ENCODE data around the gene DOCK9.

The DOCK9 gene

DNA sequence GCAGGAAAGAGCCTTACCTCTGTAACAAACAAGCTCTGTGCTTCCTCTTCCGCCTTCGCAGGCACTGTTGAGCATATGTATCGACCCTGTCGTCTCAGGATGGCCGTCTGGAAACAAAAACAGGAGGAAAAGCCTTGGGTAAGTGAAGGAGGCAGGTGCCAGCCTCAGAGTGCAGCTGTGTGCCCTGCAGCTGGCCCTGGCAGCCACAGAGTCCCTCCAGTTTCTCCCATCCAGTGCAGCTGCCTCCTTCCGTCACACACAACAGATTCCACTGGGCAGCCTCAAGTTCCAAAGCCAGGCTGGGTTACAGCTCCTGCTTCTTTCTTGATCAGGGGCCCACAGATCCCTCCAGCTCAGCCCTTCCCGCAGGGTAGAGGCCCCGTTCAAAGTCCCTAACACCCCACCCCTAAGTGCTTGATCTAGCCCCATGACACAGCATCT is 47.7 kb downstream of the DOCK9 start:
- Histone ChIP-seq H3K4me3 (ENCODE audit: low read depth, low read length) (no peak overlapping the region), H3K36me3 (no peaks in the 10 kb centered on the region), H3K27me3 (ENCODE audit: insufficient read depth, low read depth, severe bottlenecking) (no peaks in the 10 kb centered on the region), H3K9me3 (ENCODE audit: severe bottlenecking) (peaks cover 8% of the 10 kb centered on the region), H3K27ac (no peak overlapping the region)
- TF ChIP-seq, protein P1, sequence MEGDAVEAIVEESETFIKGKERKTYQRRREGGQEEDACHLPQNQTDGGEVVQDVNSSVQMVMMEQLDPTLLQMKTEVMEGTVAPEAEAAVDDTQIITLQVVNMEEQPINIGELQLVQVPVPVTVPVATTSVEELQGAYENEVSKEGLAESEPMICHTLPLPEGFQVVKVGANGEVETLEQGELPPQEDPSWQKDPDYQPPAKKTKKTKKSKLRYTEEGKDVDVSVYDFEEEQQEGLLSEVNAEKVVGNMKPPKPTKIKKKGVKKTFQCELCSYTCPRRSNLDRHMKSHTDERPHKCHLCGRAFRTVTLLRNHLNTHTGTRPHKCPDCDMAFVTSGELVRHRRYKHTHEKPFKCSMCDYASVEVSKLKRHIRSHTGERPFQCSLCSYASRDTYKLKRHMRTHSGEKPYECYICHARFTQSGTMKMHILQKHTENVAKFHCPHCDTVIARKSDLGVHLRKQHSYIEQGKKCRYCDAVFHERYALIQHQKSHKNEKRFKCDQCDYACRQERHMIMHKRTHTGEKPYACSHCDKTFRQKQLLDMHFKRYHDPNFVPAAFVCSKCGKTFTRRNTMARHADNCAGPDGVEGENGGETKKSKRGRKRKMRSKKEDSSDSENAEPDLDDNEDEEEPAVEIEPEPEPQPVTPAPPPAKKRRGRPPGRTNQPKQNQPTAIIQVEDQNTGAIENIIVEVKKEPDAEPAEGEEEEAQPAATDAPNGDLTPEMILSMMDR (IDR thresholded peaks at IDR 0.05; ENCODE audit: low read depth, low read length): no peak
- no peak for DNase-seq

DNA sequence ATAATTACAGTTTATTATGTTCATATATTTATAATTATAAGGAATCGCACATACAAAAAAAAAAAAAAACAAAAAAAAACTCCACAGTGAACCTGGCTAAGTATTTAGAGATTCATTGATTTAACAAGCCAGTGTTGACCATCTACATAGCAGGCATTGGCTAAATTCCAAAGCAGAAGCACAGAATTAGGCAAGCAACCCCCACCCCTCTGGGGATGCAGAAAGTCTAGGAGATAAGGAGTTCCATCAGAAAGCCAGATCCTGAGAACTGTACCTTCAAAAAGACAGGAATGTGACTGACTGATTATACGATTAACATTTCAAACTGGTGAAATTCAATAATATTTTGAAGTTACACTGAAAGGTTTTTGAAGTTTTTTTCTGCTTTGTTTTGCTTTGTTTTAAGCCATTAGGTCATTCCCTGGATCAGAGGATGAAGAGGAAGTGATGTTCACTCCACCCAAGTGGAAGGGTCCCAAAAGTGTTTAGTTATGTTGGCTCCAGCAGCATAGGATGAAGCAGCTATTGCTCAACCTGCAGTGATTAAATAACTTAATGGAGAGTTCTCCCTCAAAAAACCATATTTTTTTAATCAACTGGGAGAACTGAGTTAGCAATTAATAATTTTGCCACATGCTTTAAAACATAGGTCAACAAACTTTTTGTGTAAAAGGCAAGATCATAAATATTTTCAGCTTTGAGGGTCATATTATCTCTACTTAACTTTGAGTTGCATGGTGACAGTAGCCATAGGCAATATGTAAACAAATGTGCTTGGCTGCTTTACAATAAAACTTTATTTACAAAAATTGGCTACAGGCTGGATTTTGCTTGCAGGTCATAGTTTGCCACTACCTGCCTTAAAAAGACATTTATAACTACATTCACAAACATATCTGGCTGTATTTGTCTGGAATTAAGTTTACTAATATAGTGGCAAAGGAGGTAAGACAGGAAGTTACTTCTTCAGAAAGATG is 49.6 kb downstream of the DOCK9 start:
- no peak overlapping the region for H3K4me3 ChIP-seq (ENCODE audit: low read depth, low read length)
- no peaks in the 10 kb centered on the region for H3K36me3 ChIP-seq
- H3K27ac ChIP-seq: no peak overlapping the region
- H3K27me3 ChIP-seq (ENCODE audit: insufficient read depth, low read depth, severe bottlenecking): no peaks in the 10 kb centered on the region
- TF ChIP-seq, protein P1 (IDR thresholded peaks at IDR 0.05; ENCODE audit: low read depth, low read length): no peak
- no peak for DNase-seq
- H3K9me3 ChIP-seq (ENCODE audit: severe bottlenecking): no peaks in the 10 kb centered on the region

- H3K27me3 ChIP-seq (ENCODE audit: insufficient read depth, low read depth, severe bottlenecking): no peaks in the 10 kb centered on the region
- no peaks in the 10 kb centered on the region for H3K9me3 ChIP-seq (ENCODE audit: severe bottlenecking)
- DNase-seq: no peak
- H3K36me3 ChIP-seq: no peaks in the 10 kb centered on the region; the same call in 1 of the 2 replicates
- H3K4me3 ChIP-seq (ENCODE audit: low read depth, low read length): no peak overlapping the region
- TF ChIP-seq, protein P1 (IDR thresholded peaks at IDR 0.05; ENCODE audit: low read depth, low read length): no peak
- no peak overlapping the region for H3K27ac ChIP-seq
These were observed 51.9 kb downstream of the DOCK9 start for GRCh38 chr13:98925949-98926348.

GRCh38 chr13:98923641-98924397 is 54.0 kb downstream of the DOCK9 start:
- peak overlapping the region; percentile 24 for H3K4me3 ChIP-seq (ENCODE audit: low read depth, low read length)
- H3K36me3 ChIP-seq: peaks cover 6% of the 10 kb centered on the region; the same call in 1 of the 2 replicates
- peak; percentile 91 for DNase-seq
- H3K9me3 ChIP-seq (ENCODE audit: severe bottlenecking): no peaks in the 10 kb centered on the region
- H3K27me3 ChIP-seq (ENCODE audit: insufficient read depth, low read depth, severe bottlenecking): no peaks in the 10 kb centered on the region
- TF ChIP-seq, protein P1 (IDR thresholded peaks at IDR 0.05; ENCODE audit: low read depth, low read length): no peak
- peak overlapping the region; percentile 76 for H3K27ac ChIP-seq

DNA sequence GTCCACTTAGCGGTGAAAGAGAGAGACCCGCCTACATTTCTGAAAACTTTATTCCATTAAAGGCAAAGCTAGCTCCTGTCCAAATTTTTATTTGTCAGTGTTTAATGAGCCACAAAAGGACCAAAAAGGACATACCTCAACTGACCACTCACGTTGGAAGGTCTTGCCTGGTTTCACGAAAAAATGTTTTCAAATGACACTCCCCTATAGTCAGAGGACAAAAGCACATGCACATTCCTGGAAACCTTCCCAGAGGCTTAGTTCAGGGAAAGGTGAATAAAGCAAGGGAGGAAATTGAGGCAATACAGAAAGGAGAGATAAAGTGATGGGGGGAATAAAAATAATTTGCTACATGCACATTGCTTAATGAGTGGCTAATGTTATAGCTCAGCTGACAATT is 55.6 kb downstream of the DOCK9 start:
- Histone ChIP-seq H3K27ac (no peak overlapping the region), H3K4me3 (ENCODE audit: low read depth, low read length) (no peak overlapping the region), H3K9me3 (ENCODE audit: severe bottlenecking) (no peaks in the 10 kb centered on the region), H3K27me3 (ENCODE audit: insufficient read depth, low read depth, severe bottlenecking) (no peaks in the 10 kb centered on the region), H3K36me3 (peaks cover 6% of the 10 kb centered on the region; the same call in 1 of the 2 replicates)
- TF ChIP-seq, protein P1 (IDR thresholded peaks at IDR 0.05; ENCODE audit: low read depth, low read length): no peak
- no peak for DNase-seq
